AG04450 (cell line): Measurements from ENCODE around the gene DPP6. TPM values are rescaled to one million over a fixed set of nuclear protein-coding genes. Genes with fewer than 3 reads are reported as not detected.
"Not testable (repeated sequence)": the region's sequence is repeated elsewhere in the genome, so short reads cannot be mapped to it uniquely, and the experiment has no call there.

Experiments
- CTCF ChIA-PET: fragments of 300-600, 350-600 bp; formaldehyde crosslinking; extraction: SDS; loops from one replicate; lab custom pipeline; 2022; ENCODE audit warnings: antibody characterized with exemption, inconsistent platforms; lab: Charles Lee
- POLR2A ChIA-PET: fragments of 350-600 bp; formaldehyde crosslinking; extraction: SDS; loops from one replicate; lab custom pipeline; 2021; ENCODE audit warnings: antibody characterized with exemption, inconsistent platforms; lab: Yijun Ruan, JAX
- DNase-seq: peaks from one replicate; pipeline ENCODE4 v3.0.0-alpha.2; 2011; ENCODE audit warnings: low read depth, low spot score
- H3K27ac ChIP-seq: one replicate; pipeline ENCODE4 v1.5.1; 2012; ENCODE audit warnings: low read depth, low read length, control low read depth
- H3K27me3 ChIP-seq: one replicate; pipeline ENCODE4 v1.6.0; 2012; ENCODE audit warnings: low read length; ENCODE audit not compliant: control insufficient read depth, insufficient read depth
- H3K4me3 ChIP-seq: 2 replicates; pipeline ENCODE4 v1.5.1; 2011; ENCODE audit warnings: mild to moderate bottlenecking, low read depth, low read length, control low read depth
- H3K9me3 ChIP-seq: 2 replicates; pipeline ENCODE4 v1.5.1; 2012; ENCODE audit warnings: low read length; ENCODE audit not compliant: control insufficient read depth, insufficient read depth
- CTCF ChIP-seq: IDR thresholded peaks from 2 replicates; pipeline ENCODE4 v1.5.1; 2011; ENCODE audit warnings: low read depth, low read length, control low read depth, inconsistent platforms
- polyA plus RNA-seq: library from polyadenylated mRNA; depleted of rRNA; stranded (reverse); fragments of >200 nt; gene quantifications from 2 replicates; pipeline ENCODE4 v1.2.3, GENCODE V29; 2011

The DPP6 gene
- polyA plus RNA-seq, 1 experiment: not detected

GRCh38 chr7:154929006-154929726 lies 877.0 kb downstream of the DPP6 start:
- H3K9me3 ChIP-seq: peaks cover 3% of the 10 kb centered on the region
- POLR2A ChIA-PET: no interaction called here
- H3K4me3 ChIP-seq: peak overlapping the region; percentile 73
- CTCF ChIA-PET: interaction anchor here (2.7 to 2.9 kb wide), 5 partner anchors 18 to 450 kb away, joined by 11 to 98 read pairs (median 22); no protein-coding TSS in a partner anchor
- DNase-seq: no peak
- TF ChIP-seq CTCF: no peak
- no peaks in the 10 kb centered on the region for H3K27me3 ChIP-seq
- H3K27ac ChIP-seq: peak overlapping the region; percentile 62

GRCh38 chr7:154931906-154932305 lies 879.7 kb downstream of the DPP6 start:
- Histone ChIP-seq H3K27ac (no peak overlapping the region), H3K9me3 (peaks cover 9% of the 10 kb centered on the region), H3K27me3 (no peaks in the 10 kb centered on the region), H3K4me3 (no peak overlapping the region)
- POLR2A ChIA-PET: interaction anchor here (0.6 kb wide), 1 partner anchor 18 kb away, joined by 6 read pairs; no protein-coding TSS in a partner anchor
- CTCF ChIA-PET: interaction anchor here (0.6 to 1.6 kb wide), 3 partner anchors 18 to 664 kb away, joined by 4 to 7 read pairs (median 4); no protein-coding TSS in a partner anchor
- no peak for TF ChIP-seq CTCF
- no peak for DNase-seq

- H3K27me3 ChIP-seq, CTCF ChIA-PET, DNase-seq, H3K9me3 ChIP-seq, POLR2A ChIA-PET, H3K4me3 ChIP-seq, H3K27ac ChIP-seq: not testable (repeated sequence)
Observed at GRCh38 chr7:154934353-154934952, 882.3 kb downstream of the DPP6 start.

GRCh38 chr7:154937837-154938236 lies 885.6 kb downstream of the DPP6 start:
- Histone ChIP-seq H3K27me3 (no peaks in the 10 kb centered on the region), H3K9me3 (peaks cover 9% of the 10 kb centered on the region), H3K4me3 (no peak overlapping the region), H3K27ac (no peak overlapping the region)
- ChIA-PET POLR2A (no interaction called here), CTCF (interaction anchor here (1.0 to 1.8 kb wide), 3 partner anchors 10 to 443 kb away, joined by 4 to 8 read pairs (median 6); no protein-coding TSS in a partner anchor)
- no peak for TF ChIP-seq CTCF
- no peak for DNase-seq

- CTCF ChIA-PET: interaction anchor here (1.8 to 4.3 kb wide), 3 partner anchors 11 to 402 kb away, joined by 5 to 33 read pairs (median 31); no protein-coding TSS in a partner anchor
- DNase-seq: no peak
- Histone ChIP-seq H3K27me3 (no peaks in the 10 kb centered on the region), H3K9me3 (no peaks in the 10 kb centered on the region), H3K4me3 (no peak overlapping the region), H3K27ac (no peak overlapping the region)
- POLR2A ChIA-PET: no interaction called here
- TF ChIP-seq CTCF: no peak
Observed at GRCh38 chr7:154942691-154943090, 890.5 kb downstream of the DPP6 start.
